ENCODE data around the gene USP2. TPM values are rescaled to one million over a fixed set of nuclear protein-coding genes. Genes with fewer than 3 reads are reported as not detected.
"Not testable (repeated sequence)": the region's sequence is repeated elsewhere in the genome, so short reads cannot be mapped to it uniquely, and the experiment has no call there.

USP2 gene
- total RNA-seq, 2 donors from 2014 or later: 2.3 to 10.8 TPM

DNA sequence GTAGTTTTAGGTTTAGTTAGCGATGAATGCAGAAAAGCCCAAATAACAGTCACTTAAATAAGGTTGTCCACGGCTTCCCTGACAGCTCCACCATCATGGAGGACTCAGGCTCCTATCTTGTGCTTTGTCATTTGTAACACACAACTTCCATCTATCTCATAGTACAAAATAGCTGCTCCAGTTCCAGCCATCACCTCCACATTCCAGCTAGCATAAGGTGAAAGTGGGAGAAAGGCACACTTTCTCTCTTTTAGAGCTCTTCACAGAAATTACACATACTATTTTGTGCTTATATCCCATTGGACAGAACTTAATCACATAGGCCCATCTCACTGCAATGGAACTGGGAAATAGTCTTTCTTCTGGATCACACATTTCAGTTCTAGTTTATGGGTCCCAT lies 32.8 kb upstream of the USP2 start:
- H3K9me3 ChIP-seq: no peaks in the 10 kb centered on the region
- no peaks in the 10 kb centered on the region for H3K27me3 ChIP-seq (replicated peaks; ENCODE audit: insufficient read depth)
- 98% methylated on average over 2 of the region's 2 CpGs for WGBS
- H3K36me3 ChIP-seq: no peaks in the 10 kb centered on the region
- DNase-seq (ENCODE audit: low spot score): no peak
- no peaks in the 10 kb centered on the region for H3K4me1 ChIP-seq (replicated peaks)
- TF ChIP-seq POLR2A (IDR thresholded peaks at IDR 0.05) (no peak), POLR2AphosphoS5 (IDR thresholded peaks at IDR 0.05) (no peak)
- TF ChIP-seq, protein P1, sequence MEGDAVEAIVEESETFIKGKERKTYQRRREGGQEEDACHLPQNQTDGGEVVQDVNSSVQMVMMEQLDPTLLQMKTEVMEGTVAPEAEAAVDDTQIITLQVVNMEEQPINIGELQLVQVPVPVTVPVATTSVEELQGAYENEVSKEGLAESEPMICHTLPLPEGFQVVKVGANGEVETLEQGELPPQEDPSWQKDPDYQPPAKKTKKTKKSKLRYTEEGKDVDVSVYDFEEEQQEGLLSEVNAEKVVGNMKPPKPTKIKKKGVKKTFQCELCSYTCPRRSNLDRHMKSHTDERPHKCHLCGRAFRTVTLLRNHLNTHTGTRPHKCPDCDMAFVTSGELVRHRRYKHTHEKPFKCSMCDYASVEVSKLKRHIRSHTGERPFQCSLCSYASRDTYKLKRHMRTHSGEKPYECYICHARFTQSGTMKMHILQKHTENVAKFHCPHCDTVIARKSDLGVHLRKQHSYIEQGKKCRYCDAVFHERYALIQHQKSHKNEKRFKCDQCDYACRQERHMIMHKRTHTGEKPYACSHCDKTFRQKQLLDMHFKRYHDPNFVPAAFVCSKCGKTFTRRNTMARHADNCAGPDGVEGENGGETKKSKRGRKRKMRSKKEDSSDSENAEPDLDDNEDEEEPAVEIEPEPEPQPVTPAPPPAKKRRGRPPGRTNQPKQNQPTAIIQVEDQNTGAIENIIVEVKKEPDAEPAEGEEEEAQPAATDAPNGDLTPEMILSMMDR (IDR thresholded peaks at IDR 0.05): no peak
- no peak overlapping the region for H3K4me3 ChIP-seq
- H3K27ac ChIP-seq: no peak overlapping the region
- intact Hi-C loops (cut with DNase I): no loop called here

DNA sequence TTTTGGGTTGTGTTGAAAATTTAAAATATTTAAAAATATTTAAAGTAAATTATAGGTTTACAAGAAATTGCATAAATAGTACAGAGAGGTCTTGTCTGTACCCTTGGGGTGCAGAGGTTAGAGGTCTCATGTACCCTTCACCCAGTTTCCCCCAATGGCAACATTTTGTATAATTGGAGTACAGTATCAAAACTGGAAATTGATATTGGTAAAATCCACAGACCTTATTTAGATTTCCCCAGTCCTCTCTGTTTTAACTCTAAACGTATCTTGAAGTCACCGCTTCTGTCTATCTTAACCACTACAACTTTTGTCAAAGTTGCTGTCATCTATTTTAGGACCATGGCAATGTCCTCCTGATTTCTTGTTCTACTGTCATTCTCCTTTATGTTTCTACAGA lies 30.6 kb upstream of the USP2 start:
- Histone ChIP-seq H3K36me3 (no peaks in the 10 kb centered on the region), H3K4me1 (replicated peaks) (no peaks in the 10 kb centered on the region), H3K4me3 (no peak overlapping the region), H3K27me3 (replicated peaks; ENCODE audit: insufficient read depth) (no peaks in the 10 kb centered on the region), H3K27ac (no peak overlapping the region), H3K9me3 (no peaks in the 10 kb centered on the region)
- DNase-seq (ENCODE audit: low spot score): no peak
- intact Hi-C loops (cut with DNase I): no loop called here
- TF ChIP-seq, protein P1 (IDR thresholded peaks at IDR 0.05): no peak
- TF ChIP-seq POLR2A (IDR thresholded peaks at IDR 0.05) (no peak), POLR2AphosphoS5 (IDR thresholded peaks at IDR 0.05) (no peak)
- WGBS: 97% methylated on average over 2 of the region's 2 CpGs

DNA sequence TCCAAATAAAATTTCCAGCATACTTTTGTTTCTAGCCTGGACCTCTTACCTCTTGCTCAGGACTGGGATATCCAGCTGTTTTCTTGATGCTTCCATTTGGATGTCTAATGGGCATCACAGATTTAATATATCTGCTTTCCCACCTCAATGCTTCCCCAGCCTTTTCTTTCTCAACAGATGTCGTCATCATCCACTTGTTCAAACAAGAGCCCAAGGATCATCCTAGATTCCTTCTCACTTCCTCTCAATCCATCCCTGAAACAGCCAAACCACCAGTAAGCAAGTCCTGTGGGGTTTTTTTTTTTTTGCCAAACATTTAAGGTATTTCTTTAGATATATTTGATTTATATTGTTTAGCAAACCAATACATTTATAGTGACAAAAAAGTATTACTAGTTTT lies 29.0 kb upstream of the USP2 start:
- no peak for DNase-seq (ENCODE audit: low spot score)
- intact Hi-C loops (cut with DNase I): no loop called here

DNA sequence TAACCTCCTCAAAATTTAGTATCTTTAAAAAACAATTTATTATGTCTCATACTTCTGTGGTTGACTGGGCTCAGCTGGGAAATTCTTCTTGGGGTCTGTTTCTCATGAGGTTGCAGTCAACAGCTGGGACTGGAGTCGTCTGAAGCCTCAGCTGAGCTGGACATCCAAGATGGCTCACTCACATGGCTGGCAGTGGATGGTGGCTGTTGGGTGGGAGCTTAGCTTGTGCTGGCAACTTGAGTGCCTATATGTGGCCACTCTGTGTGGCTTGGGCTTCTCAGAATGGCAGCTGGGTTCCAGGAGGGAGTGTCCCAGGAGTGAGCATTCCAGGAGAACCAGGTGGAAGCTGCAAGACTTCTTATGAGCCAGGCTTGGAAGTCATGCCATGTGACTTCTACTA lies 28.2 kb upstream of the USP2 start:
- no peak for DNase-seq (ENCODE audit: low spot score)
- no peaks in the 10 kb centered on the region for H3K4me1 ChIP-seq (replicated peaks)
- no peaks in the 10 kb centered on the region for H3K27me3 ChIP-seq (replicated peaks; ENCODE audit: insufficient read depth)
- TF ChIP-seq, protein P1 (IDR thresholded peaks at IDR 0.05): no peak
- TF ChIP-seq POLR2AphosphoS5 (IDR thresholded peaks at IDR 0.05): no peak
- no peak for TF ChIP-seq POLR2A (IDR thresholded peaks at IDR 0.05)
- 95% methylated on average over 1 of the region's 1 CpG for WGBS
- H3K9me3 ChIP-seq: no peaks in the 10 kb centered on the region
- intact Hi-C loops (cut with DNase I): no loop called here
- H3K27ac ChIP-seq: no peak overlapping the region
- no peaks in the 10 kb centered on the region for H3K36me3 ChIP-seq
- H3K4me3 ChIP-seq: no peak overlapping the region

More for the DNA sequence above, 29.0 kb upstream of the USP2 start:
- Histone ChIP-seq H3K4me1 (replicated peaks) (no peaks in the 10 kb centered on the region), H3K27me3 (replicated peaks; ENCODE audit: insufficient read depth) (no peaks in the 10 kb centered on the region), H3K4me3 (no peak overlapping the region), H3K9me3 (no peaks in the 10 kb centered on the region), H3K36me3 (no peaks in the 10 kb centered on the region), H3K27ac (no peak overlapping the region)
- TF ChIP-seq POLR2AphosphoS5 (IDR thresholded peaks at IDR 0.05) (no peak), POLR2A (IDR thresholded peaks at IDR 0.05) (no peak)
- TF ChIP-seq, protein P1 (IDR thresholded peaks at IDR 0.05): no peak
- 91% methylated on average over 1 of the region's 1 CpG for WGBS

DNA sequence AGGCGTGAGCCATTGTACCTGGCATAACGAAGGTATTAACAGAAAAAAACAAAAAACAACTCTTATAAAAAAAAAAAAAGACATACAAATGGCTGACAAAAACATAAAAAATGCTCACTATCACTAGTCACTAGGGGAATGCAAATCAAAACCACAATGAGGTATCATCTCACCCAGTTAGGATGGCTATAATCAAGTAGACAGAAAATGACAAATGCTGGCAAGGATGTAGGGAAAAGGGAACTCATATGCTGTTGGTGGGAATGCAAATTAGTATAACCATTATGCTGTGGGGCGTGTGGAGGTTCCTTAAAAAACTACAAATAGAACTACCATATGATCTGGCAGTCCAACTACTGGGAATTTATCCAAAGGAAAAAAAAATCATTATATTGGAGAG lies 24.5 kb upstream of the USP2 start:
- no peaks in the 10 kb centered on the region for H3K9me3 ChIP-seq
- no peaks in the 10 kb centered on the region for H3K4me1 ChIP-seq (replicated peaks)
- DNase-seq (ENCODE audit: low spot score): no peak
- no peak overlapping the region for H3K27ac ChIP-seq
- no peak overlapping the region for H3K4me3 ChIP-seq
- H3K36me3 ChIP-seq: no peaks in the 10 kb centered on the region
- intact Hi-C loops (cut with DNase I): no loop called here
- TF ChIP-seq POLR2A (IDR thresholded peaks at IDR 0.05) (no peak), POLR2AphosphoS5 (IDR thresholded peaks at IDR 0.05) (no peak)
- TF ChIP-seq, protein P1 (IDR thresholded peaks at IDR 0.05): no peak
- WGBS: 91% methylated on average over 3 of the region's 3 CpGs
- H3K27me3 ChIP-seq (replicated peaks; ENCODE audit: insufficient read depth): no peaks in the 10 kb centered on the region

DNA sequence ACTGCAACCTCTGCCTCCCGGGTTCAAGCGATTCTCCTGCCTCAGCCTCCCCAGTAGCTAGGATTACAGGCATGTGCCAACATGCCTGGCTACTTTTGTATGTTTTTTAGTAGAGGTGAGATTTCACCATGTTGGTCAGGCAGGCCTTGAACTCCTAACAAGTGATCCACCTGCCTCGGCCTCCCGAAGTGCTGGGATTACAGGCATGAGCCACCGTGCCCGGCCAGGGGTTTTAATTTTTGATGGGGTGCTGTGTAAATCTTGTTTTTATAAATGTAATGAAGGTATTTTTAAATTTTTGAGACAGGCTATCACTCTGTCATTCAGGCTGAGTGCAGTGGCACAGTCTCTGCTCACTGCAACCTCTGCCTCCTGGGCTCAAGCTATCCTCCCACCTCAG lies 24.0 kb upstream of the USP2 start:
- intact Hi-C loops (cut with DNase I): not testable (repeated sequence)

More for the DNA sequence above, 24.0 kb upstream of the USP2 start:
- 76% methylated on average over 6 of the region's 6 CpGs for WGBS
- not testable (repeated sequence) for H3K4me1 ChIP-seq (replicated peaks); H3K27ac ChIP-seq; H3K9me3 ChIP-seq; H3K36me3 ChIP-seq; DNase-seq (ENCODE audit: low spot score); H3K27me3 ChIP-seq (replicated peaks; ENCODE audit: insufficient read depth); H3K4me3 ChIP-seq
